ENCODE results near the gene LPAR3.

The LPAR3 gene

GRCh38 chr1:84823991-84824390, 69.0 kb downstream of the LPAR3 start:
- TF ChIP-seq CTCF (conservative IDR thresholded peaks at IDR 0.05) = no peak

GRCh38 chr1:84823511-84823910, 69.5 kb downstream of the LPAR3 start:
- no peak for TF ChIP-seq CTCF (conservative IDR thresholded peaks at IDR 0.05)
- H3K27ac ChIP-seq = no peak overlapping the region

More at GRCh38 chr1:84823991-84824390, 69.0 kb downstream of the LPAR3 start:
- H3K27ac ChIP-seq = no peak overlapping the region

GRCh38 chr1:84810343-84810742, 82.7 kb downstream of the LPAR3 start:
- H3K27ac ChIP-seq = no peak overlapping the region
- no peak for TF ChIP-seq CTCF (conservative IDR thresholded peaks at IDR 0.05)

- no peak for TF ChIP-seq CTCF (conservative IDR thresholded peaks at IDR 0.05)
- no peak overlapping the region for H3K27ac ChIP-seq
Measured at GRCh38 chr1:84809023-84809422, 84.0 kb downstream of the LPAR3 start.

- TF ChIP-seq CTCF (conservative IDR thresholded peaks at IDR 0.05) = no peak
- no peak overlapping the region for H3K27ac ChIP-seq
Measured at GRCh38 chr1:84803604-84804003, 89.4 kb downstream of the LPAR3 start.

GRCh38 chr1:84802567-84803232, 90.3 kb downstream of the LPAR3 start:
- TF ChIP-seq CTCF (conservative IDR thresholded peaks at IDR 0.05) = no peak
- H3K27ac ChIP-seq = no peak overlapping the region

- no peak for TF ChIP-seq CTCF (conservative IDR thresholded peaks at IDR 0.05)
- H3K27ac ChIP-seq = no peak overlapping the region
Measured at GRCh38 chr1:84800090-84801073, 92.6 kb downstream of the LPAR3 start.
